GM21529 (cell line): ENCODE data around the gene RUNX1.
A peak's percentile ranks its signal among the peaks of the same experiment; 100 is the strongest.

Experiments
- ATAC-seq: cut with Tn5 transposase; IDR thresholded peaks from one replicate; pipeline ENCODE4 v1.9.1; 2021; ENCODE audit not compliant: unreplicated experiment

The RUNX1 gene

GRCh38 chr21:34885626-34886239 is 163.4 kb downstream of the RUNX1 start:
- ATAC-seq, result no peak

GRCh38 chr21:34885125-34885524 is 164.0 kb downstream of the RUNX1 start:
- no peak for ATAC-seq

GRCh38 chr21:34884346-34884929 is 164.7 kb downstream of the RUNX1 start:
- no peak for ATAC-seq

GRCh38 chr21:34883491-34884271 is 165.4 kb downstream of the RUNX1 start:
- no peak for ATAC-seq

GRCh38 chr21:34882719-34883131 is 166.4 kb downstream of the RUNX1 start:
- ATAC-seq, result peak; percentile 60

GRCh38 chr21:34881839-34882371 is 167.2 kb downstream of the RUNX1 start:
- no peak for ATAC-seq

- no peak for ATAC-seq
Measured at GRCh38 chr21:34881421-34881820, 167.7 kb downstream of the RUNX1 start.

GRCh38 chr21:34880401-34880800 is 168.7 kb downstream of the RUNX1 start:
- no peak for ATAC-seq

- no peak for ATAC-seq
Measured at GRCh38 chr21:34878940-34879339, 170.2 kb downstream of the RUNX1 start.

- no peak for ATAC-seq
Measured at GRCh38 chr21:34878501-34878900, 170.6 kb downstream of the RUNX1 start.

GRCh38 chr21:34877485-34878128 is 171.5 kb downstream of the RUNX1 start:
- no peak for ATAC-seq

- no peak for ATAC-seq
Measured at GRCh38 chr21:34875830-34876229, 173.3 kb downstream of the RUNX1 start.

GRCh38 chr21:34874684-34875513 is 174.2 kb downstream of the RUNX1 start:
- ATAC-seq, result no peak

GRCh38 chr21:34871026-34871908 is 177.8 kb downstream of the RUNX1 start:
- ATAC-seq, result no peak

- no peak for ATAC-seq
Measured at GRCh38 chr21:34870246-34870645, 178.9 kb downstream of the RUNX1 start.

- ATAC-seq, result no peak
Measured at GRCh38 chr21:34869545-34869944, 179.6 kb downstream of the RUNX1 start.

GRCh38 chr21:34867785-34868184 is 181.3 kb downstream of the RUNX1 start:
- ATAC-seq, result no peak

GRCh38 chr21:34865400-34866241 is 183.5 kb downstream of the RUNX1 start:
- ATAC-seq, result peak; percentile 91
